Measurements from ENCODE around the gene FARP2. TPM values are rescaled to one million over a fixed set of nuclear protein-coding genes. Genes with fewer than 3 reads are reported as not detected.

Gene FARP2, protein sequence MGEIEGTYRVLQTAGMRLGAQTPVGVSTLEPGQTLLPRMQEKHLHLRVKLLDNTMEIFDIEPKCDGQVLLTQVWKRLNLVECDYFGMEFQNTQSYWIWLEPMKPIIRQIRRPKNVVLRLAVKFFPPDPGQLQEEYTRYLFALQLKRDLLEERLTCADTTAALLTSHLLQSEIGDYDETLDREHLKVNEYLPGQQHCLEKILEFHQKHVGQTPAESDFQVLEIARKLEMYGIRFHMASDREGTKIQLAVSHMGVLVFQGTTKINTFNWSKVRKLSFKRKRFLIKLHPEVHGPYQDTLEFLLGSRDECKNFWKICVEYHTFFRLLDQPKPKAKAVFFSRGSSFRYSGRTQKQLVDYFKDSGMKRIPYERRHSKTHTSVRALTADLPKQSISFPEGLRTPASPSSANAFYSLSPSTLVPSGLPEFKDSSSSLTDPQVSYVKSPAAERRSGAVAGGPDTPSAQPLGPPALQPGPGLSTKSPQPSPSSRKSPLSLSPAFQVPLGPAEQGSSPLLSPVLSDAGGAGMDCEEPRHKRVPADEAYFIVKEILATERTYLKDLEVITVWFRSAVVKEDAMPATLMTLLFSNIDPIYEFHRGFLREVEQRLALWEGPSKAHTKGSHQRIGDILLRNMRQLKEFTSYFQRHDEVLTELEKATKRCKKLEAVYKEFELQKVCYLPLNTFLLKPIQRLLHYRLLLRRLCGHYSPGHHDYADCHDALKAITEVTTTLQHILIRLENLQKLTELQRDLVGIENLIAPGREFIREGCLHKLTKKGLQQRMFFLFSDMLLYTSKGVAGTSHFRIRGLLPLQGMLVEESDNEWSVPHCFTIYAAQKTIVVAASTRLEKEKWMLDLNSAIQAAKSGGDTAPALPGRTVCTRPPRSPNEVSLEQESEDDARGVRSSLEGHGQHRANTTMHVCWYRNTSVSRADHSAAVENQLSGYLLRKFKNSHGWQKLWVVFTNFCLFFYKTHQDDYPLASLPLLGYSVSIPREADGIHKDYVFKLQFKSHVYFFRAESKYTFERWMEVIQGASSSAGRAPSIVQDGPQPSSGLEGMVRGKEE
- 30.8 and 38.6 TPM in 2 replicates for total RNA-seq (2012; rRNA removed)
- 15.5 and 17.1 TPM in 2 replicates for polyA plus RNA-seq (2012; rRNA removed)
- polyA plus RNA-seq (2012; cell fraction: cytosol; rRNA removed) = 7.2 and 7.7 TPM in 2 replicates
- polyA plus RNA-seq (2012; cell fraction: nucleus; rRNA removed; ENCODE audit: low replicate concordance) = 15.5 and 22.7 TPM in 2 replicates
- percentile 71 among the genes with signal in this experiment for Bru-seq, nascent RNA
- BruChase-seq, experiment 1, labeled RNA remaining after a 6-hour chase = percentile 72 among the genes with signal in this experiment
- BruChase-seq, experiment 2, labeled RNA remaining after a 2-hour chase = percentile 74 among the genes with signal in this experiment
- long read RNA-seq, full-length matches to known transcripts = 3 of 21 reads
- long read RNA-seq, partial matches to known transcripts = 5 of 21 reads
- long read RNA-seq, other reads (novel, unspliced or antisense) = 13 of 21 reads

- Histone ChIP-seq H3K18ac (ENCODE audit: low read depth, low read length) (no peak within 1 kb of the TSS), H3K9ac (ENCODE audit: low read depth, low read length) (peak within 1 kb of the TSS; percentile 90), H2BK5ac (ENCODE audit: low read depth, low read length, poor library complexity, severe bottlenecking) (peak within 1 kb of the TSS; percentile 20), H2AK9ac (replicated peaks; ENCODE audit: low read depth, low read length, poor library complexity) (peak within 1 kb of the TSS; percentile 91), H2BK120ac (ENCODE audit: low read depth, low read length) (no peak within 1 kb of the TSS), H2AK5ac (ENCODE audit: low read depth, low read length) (peak within 1 kb of the TSS; percentile 90), H3K9me3 (ENCODE audit: control insufficient read depth, insufficient read depth, low read length) (no peaks in the 10 kb centered on the region), H3K9me1 (ENCODE audit: insufficient read depth, low read length) (peaks cover 18% of the 10 kb centered on the region), H4K91ac (ENCODE audit: insufficient read depth, low read depth, low read length) (0 out of 2 replicates have a peak within 1 kb of the TSS, but pooled peaks have one; percentile 41), H2BK15ac (ENCODE audit: low read depth, low read length) (no peak within 1 kb of the TSS), H2AFZ (replicated peaks; ENCODE audit: low read length, poor library complexity) (peak within 1 kb of the TSS; percentile 93), H3K4me3 (ENCODE audit: insufficient read depth, low read depth, low read length) (peak within 1 kb of the TSS; percentile 76), H2BK20ac (ENCODE audit: low read depth, low read length) (no peak within 1 kb of the TSS), H3K23ac (ENCODE audit: low read depth, low read length) (peak within 1 kb of the TSS; percentile 73; the same call in 1 of the 2 replicates), H4K8ac (ENCODE audit: low read depth in 2 of 2, low read length in 2 of 2) (peak within 1 kb of the TSS; percentile 26 to 67; a peak in 2 of 4 replicates), H4K5ac (ENCODE audit: low read depth, low read length) (peak within 1 kb of the TSS; percentile 42; the same call in 1 of the 2 replicates), H3K56ac (ENCODE audit: extremely low read depth, insufficient read depth, low read length) (peak within 1 kb of the TSS; percentile 54; the same call in 1 of the 2 replicates), H3K36me3 (ENCODE audit: control insufficient read depth, insufficient read depth, low read length) (peaks cover 23% of the 10 kb centered on the region), H3K14ac (replicated peaks; ENCODE audit: low read depth, low read length) (peak within 1 kb of the TSS; percentile 70), H3K27me3 (ENCODE audit: control insufficient read depth, insufficient read depth, low read length) (no peaks in the 10 kb centered on the region), H3K27ac (ENCODE audit: insufficient read depth, low read length) (peak within 1 kb of the TSS; percentile 70), H4K20me1 (ENCODE audit: insufficient read depth, low read length) (peaks cover 42% of the 10 kb centered on the region), H3K4ac (ENCODE audit: low read depth, low read length) (peak within 1 kb of the TSS; percentile 78), H3K4me1 (ENCODE audit: control insufficient read depth, insufficient read depth, low read length) (peaks cover 8% of the 10 kb centered on the region), H3K79me1 (ENCODE audit: low read depth in 1 of 2, low read length in 2 of 2) (peaks cover 25 to 55% of the 10 kb centered on the region in 2 experiments), H3K4me2 (ENCODE audit: low read depth, low read length) (peak within 1 kb of the TSS; percentile 96)
- ChIA-PET POLR2A (ENCODE audit: unreplicated experiment) (interaction anchor here (0.6 kb wide), 1 partner anchor 899 kb away, joined by 4 read pairs; no protein-coding TSS in a partner anchor), CTCF (no interaction called here)
- in situ Hi-C loops (cut with MboI; ENCODE audit: low sequenced_read_pairs) (no loop called here), intact Hi-C loops (cut with micrococcal nuclease) (loop anchor here (2.0 to 5.0 kb wide), 4 partner anchors 153 to 301 kb away; partner anchors contain the start of genes ATG4B, BOK, STK25 and THAP4), dilution Hi-C loops (cut with HindIII; ENCODE audit: low sequenced_read_pairs, unreplicated experiment) (no loop called here)
- peak; percentile 79; the same call in 1 of the 2 replicates for TF ChIP-seq MAZ (IDR thresholded peaks at IDR 0.05; ENCODE audit: borderline replicate concordance, low read depth, low read length)
- TF ChIP-seq POLR2A (IDR thresholded peaks at IDR 0.05; ENCODE audit: low read depth, low read length) = peak; percentile 93
- peak; percentile 45; the same call in 1 of the 2 replicates for TF ChIP-seq MXI1 (IDR thresholded peaks at IDR 0.05; ENCODE audit: borderline replicate concordance, low read depth, low read length)
- no peak for TF ChIP-seq SMC3 (IDR thresholded peaks at IDR 0.05; ENCODE audit: low read depth, low read length)
- TF ChIP-seq CHD1 (IDR thresholded peaks at IDR 0.05; ENCODE audit: low read depth, low read length) = no peak
- DNase-seq = peak; percentile 98
- 0% methylated on average over 55 of the region's 101 CpGs; no CpG with 5 or more reads in 1 of the 2 experiments for WGBS, 2 experiments (ENCODE audit: extremely low coverage in 2 of 2, insufficient read length in 1 of 2)
- ATAC-seq (ENCODE audit: low read depth) = peak; percentile 95
- BruUV-seq (replicated peaks) = no TSS peak
These were observed at the start of gene FARP2 for GRCh38 chr2:241355983-241356870. Gene FARP2, plus strand, starts transcription at chr2:241356285. Its CDS starts 16,823 bp downstream, at chr2:241373108.

Measured in IMR-90 (cell line).